Activated CD4-positive, CD25-positive, alpha-beta regulatory T cell treated with anti-CD3 and anti-CD28 coated beads, Interleukin-2, amount 50 U/mL, for 24 hours (primary cell): ENCODE measurements around the gene TMCC1.
"Not testable (repeated sequence)": the region's sequence is repeated elsewhere in the genome, so short reads cannot be mapped to it uniquely, and the experiment has no call there.

Source experiments
- ATAC-seq, 2 donors: fragments of 150-1000 bp; cut with Tn5 transposase; one replicate each; pipeline ENCODE4 v1.10.0; 2021; ENCODE audit warnings: mild to moderate bottlenecking in 1 of 2, moderate library complexity in 1 of 2

Gene TMCC1

GRCh38 chr3:129641567-129642260 is 251.8 kb downstream of the TMCC1 start:
- not testable (repeated sequence) for ATAC-seq

DNA sequence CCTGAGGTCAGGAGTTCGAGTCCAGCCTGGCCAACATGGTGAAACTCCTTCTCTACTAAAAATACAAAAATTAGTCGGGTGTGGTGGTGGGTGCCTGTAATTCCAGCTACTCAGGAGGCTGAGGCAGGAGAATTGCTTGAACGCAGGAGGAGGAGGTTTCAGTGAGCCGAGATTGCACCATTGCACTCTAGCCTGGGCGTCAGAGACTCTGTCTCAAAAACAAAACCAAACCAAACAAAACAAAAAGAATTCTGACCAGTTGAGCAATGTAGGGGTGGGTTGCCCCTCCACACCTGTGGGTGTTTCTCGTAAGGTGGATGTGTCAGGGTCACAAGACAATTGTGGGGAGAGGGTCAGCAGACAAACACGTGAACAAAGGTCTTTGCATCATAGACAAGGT is 252.5 kb downstream of the TMCC1 start:
- not testable (repeated sequence) for ATAC-seq

DNA sequence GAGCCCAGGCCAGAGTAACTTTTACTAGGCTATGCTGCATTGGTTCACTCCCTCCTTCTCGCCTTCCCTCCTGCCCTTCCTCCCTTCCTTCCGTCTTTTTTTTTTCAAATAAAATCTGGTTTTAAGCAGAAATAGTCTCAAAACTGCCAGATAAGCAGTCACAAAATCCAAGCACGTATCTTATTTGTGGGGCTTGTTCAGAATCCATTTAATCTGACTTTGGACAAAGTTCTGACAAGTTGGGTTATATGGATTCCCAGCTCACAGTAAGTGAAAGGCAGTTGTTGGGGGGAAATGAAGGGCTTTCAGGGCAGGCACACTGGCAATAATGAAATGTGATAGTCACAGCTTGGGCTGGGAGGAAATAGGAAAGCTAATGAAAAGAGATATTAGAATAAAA is 255.0 kb downstream of the TMCC1 start:
- no peak for ATAC-seq

DNA sequence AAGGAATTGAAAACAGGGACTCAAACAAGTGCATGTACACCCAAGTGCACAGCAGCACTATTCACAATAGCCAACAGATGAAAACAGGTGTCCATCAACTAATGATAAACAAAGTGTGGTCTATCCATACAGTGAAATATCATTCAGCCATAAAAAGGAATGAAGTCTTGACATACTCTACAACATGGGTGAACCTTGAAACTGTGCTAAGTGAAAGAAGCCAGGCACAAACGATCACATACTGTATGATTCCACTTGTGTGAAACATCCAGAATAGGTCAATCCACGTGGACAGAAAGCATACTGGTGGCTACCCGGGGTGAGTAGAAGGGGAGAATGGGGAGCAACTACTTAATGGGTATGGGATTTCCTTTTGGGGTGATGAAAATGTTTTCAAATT is 257.4 kb downstream of the TMCC1 start:
- ATAC-seq = no peak

DNA sequence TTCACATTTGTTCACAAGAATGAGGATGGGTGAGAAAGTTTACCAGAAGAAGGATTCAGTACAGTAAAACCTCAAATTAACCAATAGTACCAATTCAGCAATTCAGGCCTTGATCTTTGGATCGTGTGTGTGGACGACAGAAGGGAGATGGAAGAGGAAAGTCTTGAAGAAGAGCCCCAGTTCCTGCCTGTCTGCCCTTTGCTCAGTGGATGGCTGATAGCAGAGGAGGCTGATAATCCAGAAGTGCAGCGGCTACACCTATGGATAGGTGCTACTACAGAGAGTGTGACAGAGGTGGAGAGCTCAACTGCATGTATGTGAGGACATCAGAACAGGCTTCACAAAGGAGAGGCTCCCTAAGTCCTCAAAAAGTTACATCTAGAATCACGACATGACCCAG is 257.9 kb downstream of the TMCC1 start:
- ATAC-seq = no peak

DNA sequence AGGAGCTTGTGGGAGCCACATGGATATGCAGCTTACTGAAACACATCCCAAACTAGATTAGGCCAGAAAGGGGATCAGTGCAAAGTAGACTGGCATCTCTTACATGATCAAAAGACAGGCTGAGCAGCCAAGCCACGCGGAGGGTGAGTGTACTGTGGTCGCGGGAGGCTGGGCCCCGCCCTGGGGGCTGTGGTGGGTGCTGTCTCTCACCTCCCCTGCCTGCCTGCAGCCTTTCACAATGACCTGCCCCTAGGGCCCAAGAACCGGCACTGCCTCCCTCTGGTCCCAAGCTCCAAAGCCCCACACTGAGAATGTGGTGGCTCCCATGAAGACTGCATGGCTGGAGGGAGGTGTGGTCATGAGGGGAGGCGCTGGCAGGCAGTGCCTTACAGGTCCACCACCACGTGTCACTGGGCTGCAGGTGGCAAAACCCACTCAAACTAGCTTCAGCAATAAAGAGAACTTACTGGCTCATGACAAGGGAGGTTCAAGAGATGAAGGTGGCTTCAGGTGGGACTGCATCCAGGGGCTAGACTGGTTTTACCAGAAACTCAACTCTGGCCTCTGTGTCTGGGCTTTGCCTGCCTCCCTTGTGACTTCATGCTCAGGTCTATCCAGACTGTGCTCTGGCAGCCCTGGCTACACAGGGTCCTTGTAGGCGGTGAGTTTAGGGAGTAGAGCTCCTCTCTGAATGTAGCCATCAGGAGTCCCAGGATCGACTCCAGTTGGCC is 259.6 kb downstream of the TMCC1 start:
- ATAC-seq = no peak

DNA sequence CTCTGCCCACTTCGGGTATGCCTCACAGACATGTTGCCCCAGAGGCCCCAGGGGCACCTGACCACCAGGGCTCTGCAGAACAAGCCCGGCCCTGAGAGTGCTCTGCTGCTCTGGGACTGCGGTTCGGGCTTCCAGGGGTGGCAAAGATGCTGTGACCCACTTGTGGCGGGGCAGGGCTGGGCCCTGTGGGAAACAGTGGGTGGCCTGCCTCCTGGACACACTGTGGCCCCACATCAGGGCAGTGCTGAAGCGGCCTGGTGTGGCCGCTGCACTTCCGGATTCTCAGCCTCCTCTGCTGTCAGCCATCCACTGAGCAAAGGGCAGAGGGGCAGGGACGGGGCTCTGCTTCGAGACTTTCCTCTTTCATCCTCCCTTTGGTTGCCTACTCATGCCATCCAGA is 260.5 kb downstream of the TMCC1 start:
- ATAC-seq = no peak

GRCh38 chr3:129632556-129632955 is 261.0 kb downstream of the TMCC1 start:
- no peak for ATAC-seq

GRCh38 chr3:129632056-129632455 is 261.5 kb downstream of the TMCC1 start:
- ATAC-seq = no peak

DNA sequence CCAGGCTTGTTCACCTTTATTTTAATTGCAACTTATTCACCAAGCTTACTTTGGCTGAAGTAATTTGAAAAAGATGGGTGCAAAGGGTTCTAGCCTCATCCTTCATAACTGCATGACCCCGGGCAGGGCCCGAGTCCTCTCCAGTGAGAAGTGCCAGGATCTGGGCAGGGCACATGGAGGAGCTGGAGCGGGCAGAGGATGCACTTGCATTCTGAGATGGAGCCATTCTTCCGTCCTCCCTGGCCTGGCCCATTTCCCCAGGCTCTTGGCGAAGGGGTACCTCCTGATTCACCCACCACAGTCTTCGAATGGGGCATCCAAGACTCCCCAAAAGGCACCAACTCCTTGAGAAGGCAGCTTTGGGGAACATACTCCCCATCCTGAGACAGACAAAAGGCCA is 264.5 kb downstream of the TMCC1 start:
- no peak for ATAC-seq

DNA sequence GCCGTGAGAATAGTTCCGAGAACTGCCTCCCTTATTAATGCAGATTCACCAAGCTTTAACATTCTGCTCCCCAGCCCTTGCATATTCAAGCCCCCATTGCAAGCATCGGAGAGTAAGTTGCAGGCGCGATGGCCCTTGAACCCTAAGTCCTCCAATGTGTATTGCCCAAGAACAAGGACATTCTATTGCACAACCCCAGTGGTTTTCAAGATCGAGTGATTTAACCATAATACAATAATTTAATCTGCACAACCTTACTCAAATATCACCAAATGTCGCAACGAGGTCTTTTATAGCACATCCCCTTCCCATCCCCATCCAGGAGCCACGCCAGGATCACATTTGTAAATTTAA is 265.4 kb downstream of the TMCC1 start:
- no peak for ATAC-seq

GRCh38 chr3:129627350-129628168 is 266.0 kb downstream of the TMCC1 start:
- ATAC-seq = peak; percentile 53 to 57

DNA sequence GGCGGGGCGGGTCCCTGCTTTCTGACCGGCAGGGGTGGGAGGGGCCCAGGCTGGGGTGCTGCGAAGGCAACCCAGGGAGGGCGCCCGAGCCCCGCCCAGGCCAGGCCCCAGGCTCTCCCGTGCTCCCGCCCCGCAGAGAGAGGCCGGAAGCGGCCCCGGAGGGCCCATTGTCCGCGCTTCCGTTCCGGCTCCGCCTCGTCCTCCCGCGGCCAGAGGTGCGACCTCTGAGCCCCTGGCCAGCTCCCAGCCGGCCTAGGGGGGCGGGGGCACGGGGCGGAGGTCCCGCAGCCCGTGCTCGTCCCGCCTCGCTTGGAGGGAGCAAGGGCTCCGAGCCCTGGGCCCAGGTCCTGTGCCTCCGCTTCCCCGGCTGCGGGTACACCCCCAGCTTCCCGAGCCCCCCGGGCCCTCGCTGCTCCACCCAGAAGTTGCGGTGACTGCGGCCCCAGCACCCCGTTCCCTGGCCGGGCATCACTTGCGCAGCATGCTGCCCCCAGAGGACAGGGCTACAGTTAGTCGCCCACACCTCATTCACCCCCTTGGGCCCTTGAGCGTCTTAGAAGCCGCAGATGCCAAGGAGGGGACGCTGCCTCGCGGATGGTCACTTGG is 266.7 kb downstream of the TMCC1 start:
- ATAC-seq = peak; percentile 90 to 95

- no peak for ATAC-seq
Observed at GRCh38 chr3:129625072-129625874, 268.2 kb downstream of the TMCC1 start.

DNA sequence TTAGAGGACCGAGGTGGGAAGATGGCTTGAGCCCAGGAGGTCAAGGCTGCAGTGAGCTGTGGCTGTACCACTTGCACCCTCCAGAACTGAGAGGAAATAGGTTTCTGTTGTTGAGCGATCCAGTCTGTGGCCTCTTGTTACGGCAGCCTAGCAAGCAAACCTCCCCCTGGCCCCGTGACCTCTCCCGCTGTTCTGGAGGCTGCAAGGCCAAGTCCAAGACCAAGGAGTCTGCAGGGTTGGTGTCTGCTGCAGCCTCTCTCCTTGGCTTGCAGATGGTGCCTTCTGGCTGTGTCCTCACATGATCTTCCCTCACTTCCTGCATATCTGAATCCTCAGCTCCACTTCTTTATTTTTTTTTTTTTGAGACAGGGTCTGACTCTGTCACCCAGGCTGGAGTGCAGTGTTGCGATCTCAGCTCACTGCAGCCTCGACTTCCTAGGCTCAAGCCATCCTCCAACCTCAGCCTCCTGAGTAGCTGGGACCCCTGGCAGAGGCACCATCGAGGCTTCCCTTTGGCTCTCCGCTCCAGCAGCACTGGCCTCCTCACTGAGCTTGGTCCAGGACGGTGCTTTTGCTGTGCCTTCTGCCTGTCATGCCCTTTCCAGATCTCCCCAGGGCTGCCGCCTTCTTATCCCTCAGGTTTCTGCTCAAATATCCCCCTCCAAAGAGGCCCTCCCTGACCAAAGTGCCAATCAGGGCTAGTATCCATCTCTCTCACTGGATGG is 269.0 kb downstream of the TMCC1 start:
- no peak for ATAC-seq

DNA sequence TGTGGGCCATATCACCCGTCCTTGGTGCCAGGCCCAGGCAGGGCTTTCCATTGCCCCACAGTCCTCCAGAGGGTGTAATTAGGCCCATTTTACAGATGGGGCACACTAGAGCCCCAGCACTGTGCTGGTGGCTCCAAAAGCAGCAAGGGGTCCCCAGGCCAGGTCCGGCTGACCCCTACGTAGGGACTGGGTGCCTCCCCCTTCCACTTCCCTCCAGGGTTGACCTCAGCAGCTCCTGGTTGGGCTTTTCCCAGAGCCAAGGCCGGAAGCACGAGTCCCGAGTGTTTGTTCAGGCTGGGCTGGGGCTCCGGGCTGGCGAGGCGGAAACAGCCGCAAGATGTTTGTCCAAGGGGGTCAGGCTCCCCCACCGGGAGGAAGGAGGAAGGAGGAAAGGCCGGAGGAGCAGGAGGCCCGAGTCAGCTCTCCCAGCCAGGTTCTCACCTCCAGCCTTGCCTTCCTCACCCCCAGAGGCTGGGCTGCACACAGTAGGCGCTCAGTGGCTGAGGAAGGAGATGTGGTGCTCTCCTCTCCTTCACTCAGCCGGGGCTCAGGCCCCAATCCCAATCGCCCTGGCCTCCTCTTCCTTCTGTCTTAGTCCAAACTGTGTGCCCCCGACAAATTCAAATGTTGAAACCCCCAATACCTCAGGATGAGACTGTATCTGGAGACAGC is 269.9 kb downstream of the TMCC1 start:
- ATAC-seq = no peak

- no peak for ATAC-seq
Observed at GRCh38 chr3:129622933-129623332, 270.6 kb downstream of the TMCC1 start.

DNA sequence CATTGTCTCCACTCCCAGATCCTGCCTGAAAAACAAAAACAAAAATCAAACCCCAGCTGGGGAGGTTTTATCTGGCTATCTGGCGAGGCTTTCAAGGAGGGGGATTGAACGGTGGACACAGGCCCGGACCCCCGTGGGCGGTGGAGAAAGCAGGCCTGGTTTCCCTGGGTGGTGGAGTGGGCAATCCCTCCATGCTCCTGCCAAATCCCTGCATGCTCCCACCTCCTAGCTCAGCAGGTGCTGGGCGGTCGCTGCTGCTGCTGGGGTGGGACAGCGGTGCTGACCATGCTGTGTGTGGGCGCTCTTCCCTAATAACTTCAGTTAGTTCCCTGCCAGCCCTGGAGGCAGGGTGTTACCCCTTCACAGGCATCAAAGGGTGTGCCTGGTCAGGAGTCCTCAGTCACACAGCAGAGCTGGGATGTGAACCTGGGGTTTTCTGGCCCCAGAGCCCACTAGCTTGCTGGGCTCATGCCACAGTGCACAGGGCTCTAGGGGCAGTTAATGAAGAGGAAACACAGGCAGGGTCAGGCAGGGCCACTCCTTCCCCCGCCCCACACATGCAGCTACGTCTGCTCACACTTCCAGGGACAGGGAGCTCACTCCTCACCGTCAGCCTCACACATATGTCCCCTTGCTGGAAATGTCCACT is 271.2 kb downstream of the TMCC1 start:
- ATAC-seq = no peak

DNA sequence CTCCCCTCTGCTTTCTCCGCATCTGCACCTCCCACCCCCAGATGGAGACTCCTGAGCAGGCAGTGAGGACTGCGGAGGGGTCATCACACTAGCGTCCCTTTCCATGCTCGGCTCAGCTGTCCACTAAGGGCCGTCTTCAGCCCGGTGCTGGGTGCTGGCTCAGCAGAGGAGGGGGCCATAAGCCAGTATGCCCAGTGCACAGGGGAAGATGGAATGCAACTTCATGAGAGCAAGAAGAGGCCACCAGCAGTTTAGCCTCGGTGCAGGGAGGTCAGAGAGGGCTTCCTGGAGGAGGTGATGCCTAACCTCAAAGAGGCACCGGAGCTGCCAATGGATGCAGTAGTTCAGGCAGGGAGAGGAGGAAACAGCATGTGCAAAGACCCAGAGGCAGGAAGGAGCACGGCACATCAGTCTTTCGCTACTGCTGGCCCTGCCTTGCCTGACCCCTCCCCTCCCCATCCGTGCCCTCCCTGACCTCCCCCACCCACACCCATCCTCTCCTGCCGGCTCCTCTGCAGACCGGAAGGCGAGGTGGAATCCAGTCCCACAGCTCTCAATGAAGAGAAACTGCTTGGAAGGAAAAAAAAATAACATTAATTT is 271.8 kb downstream of the TMCC1 start:
- no peak for ATAC-seq
